ENCODE data around the gene TTLL5.

The TTLL5 gene

GRCh38 chr14:75896341-75896740 lies 235.3 kb downstream of the TTLL5 start:
- DNase-seq = no peak
- H3K4me2 ChIP-seq (ENCODE audit: low read length) = no peak overlapping the region
- H3K4me3 ChIP-seq (ENCODE audit: low read length) = no peak overlapping the region
- no peak overlapping the region for H2BK15ac ChIP-seq (replicated peaks; ENCODE audit: low read depth)
- H3K79me1 ChIP-seq (ENCODE audit: low read length) = no peaks in the 10 kb centered on the region
- no peak overlapping the region for H3K56ac ChIP-seq (ENCODE audit: low read length)
- WGBS (ENCODE audit: extremely low coverage, insufficient coverage, low lambda C conversion rate) = no CpG with 5 or more reads among the region's 2 CpGs
- H3K23ac ChIP-seq (ENCODE audit: low read length) = no peak overlapping the region
- H4K8ac ChIP-seq (ENCODE audit: low read depth, low read length) = no peak overlapping the region
- H3K4me1 ChIP-seq (ENCODE audit: control insufficient read depth, low read depth, low read length) = no peaks in the 10 kb centered on the region
- no peak overlapping the region for H2BK5ac ChIP-seq (ENCODE audit: low read length)
- H2BK120ac ChIP-seq (ENCODE audit: low read depth, low read length) = no peak overlapping the region
- H4K5ac ChIP-seq (ENCODE audit: low read length) = no peak overlapping the region
- H3K9ac ChIP-seq (ENCODE audit: low read length) = no peak overlapping the region
- no peak overlapping the region for H3K18ac ChIP-seq (ENCODE audit: low read length)
- H3K79me2 ChIP-seq (ENCODE audit: control insufficient read depth, insufficient read depth, low read length) = no peaks in the 10 kb centered on the region
- H3K36me3 ChIP-seq (ENCODE audit: control insufficient read depth, insufficient read depth, low read length) = no peaks in the 10 kb centered on the region
- no peak overlapping the region for H3K4ac ChIP-seq (ENCODE audit: low read depth, low read length)
- no peaks in the 10 kb centered on the region for H3K27me3 ChIP-seq (ENCODE audit: insufficient read depth, low read length, poor library complexity)
- H2AK5ac ChIP-seq (ENCODE audit: low read length) = no peak overlapping the region
- H3K27ac ChIP-seq (ENCODE audit: low read depth, low read length) = no peak overlapping the region

- no peak for DNase-seq
- H3K9ac ChIP-seq (ENCODE audit: low read length) = no peak overlapping the region
- no peak overlapping the region for H2BK5ac ChIP-seq (ENCODE audit: low read length)
- H4K5ac ChIP-seq (ENCODE audit: low read length) = no peak overlapping the region
- H3K56ac ChIP-seq (ENCODE audit: low read length) = no peak overlapping the region
- no peak overlapping the region for H2BK15ac ChIP-seq (replicated peaks; ENCODE audit: low read depth)
- H3K79me1 ChIP-seq (ENCODE audit: low read length) = no peaks in the 10 kb centered on the region
- no peak overlapping the region for H3K4ac ChIP-seq (ENCODE audit: low read depth, low read length)
- no peak overlapping the region for H2AK5ac ChIP-seq (ENCODE audit: low read length)
- no peak overlapping the region for H3K18ac ChIP-seq (ENCODE audit: low read length)
- no peak overlapping the region for H3K4me2 ChIP-seq (ENCODE audit: low read length)
- no peak overlapping the region for H3K23ac ChIP-seq (ENCODE audit: low read length)
- H3K4me1 ChIP-seq (ENCODE audit: control insufficient read depth, low read depth, low read length) = no peaks in the 10 kb centered on the region
- H3K36me3 ChIP-seq (ENCODE audit: control insufficient read depth, insufficient read depth, low read length) = peaks cover 2% of the 10 kb centered on the region
- no peak overlapping the region for H2BK120ac ChIP-seq (ENCODE audit: low read depth, low read length)
- no peak overlapping the region for H3K4me3 ChIP-seq (ENCODE audit: low read length)
- H3K27me3 ChIP-seq (ENCODE audit: insufficient read depth, low read length, poor library complexity) = no peaks in the 10 kb centered on the region
- no peak overlapping the region for H3K27ac ChIP-seq (ENCODE audit: low read depth, low read length)
- no CpG with 5 or more reads among the region's 3 CpGs for WGBS (ENCODE audit: extremely low coverage, insufficient coverage, low lambda C conversion rate)
- H4K8ac ChIP-seq (ENCODE audit: low read depth, low read length) = no peak overlapping the region
- H3K79me2 ChIP-seq (ENCODE audit: control insufficient read depth, insufficient read depth, low read length) = no peaks in the 10 kb centered on the region
Measured at GRCh38 chr14:75904311-75904710, 243.3 kb downstream of the TTLL5 start.

GRCh38 chr14:75905147-75905904 lies 244.3 kb downstream of the TTLL5 start:
- no peaks in the 10 kb centered on the region for H3K79me1 ChIP-seq (ENCODE audit: low read length)
- H3K4me2 ChIP-seq (ENCODE audit: low read length) = no peak overlapping the region
- no peak overlapping the region for H3K23ac ChIP-seq (ENCODE audit: low read length)
- H2AK5ac ChIP-seq (ENCODE audit: low read length) = no peak overlapping the region
- H3K4me1 ChIP-seq (ENCODE audit: control insufficient read depth, low read depth, low read length) = no peaks in the 10 kb centered on the region
- no peak overlapping the region for H3K4me3 ChIP-seq (ENCODE audit: low read length)
- H2BK15ac ChIP-seq (replicated peaks; ENCODE audit: low read depth) = no peak overlapping the region
- H3K36me3 ChIP-seq (ENCODE audit: control insufficient read depth, insufficient read depth, low read length) = peaks cover 2% of the 10 kb centered on the region
- H3K9ac ChIP-seq (ENCODE audit: low read length) = no peak overlapping the region
- H2BK120ac ChIP-seq (ENCODE audit: low read depth, low read length) = no peak overlapping the region
- H3K4ac ChIP-seq (ENCODE audit: low read depth, low read length) = no peak overlapping the region
- H3K27ac ChIP-seq (ENCODE audit: low read depth, low read length) = no peak overlapping the region
- no peaks in the 10 kb centered on the region for H3K27me3 ChIP-seq (ENCODE audit: insufficient read depth, low read length, poor library complexity)
- WGBS (ENCODE audit: extremely low coverage, insufficient coverage, low lambda C conversion rate) = no CpG with 5 or more reads among the region's 7 CpGs
- no peak overlapping the region for H4K8ac ChIP-seq (ENCODE audit: low read depth, low read length)
- no peak overlapping the region for H4K5ac ChIP-seq (ENCODE audit: low read length)
- H3K56ac ChIP-seq (ENCODE audit: low read length) = no peak overlapping the region
- no peak for DNase-seq
- H3K18ac ChIP-seq (ENCODE audit: low read length) = no peak overlapping the region
- H2BK5ac ChIP-seq (ENCODE audit: low read length) = no peak overlapping the region
- H3K79me2 ChIP-seq (ENCODE audit: control insufficient read depth, insufficient read depth, low read length) = no peaks in the 10 kb centered on the region

GRCh38 chr14:75906228-75906627 lies 245.2 kb downstream of the TTLL5 start:
- H2AK5ac ChIP-seq (ENCODE audit: low read length) = no peak overlapping the region
- H4K5ac ChIP-seq (ENCODE audit: low read length) = no peak overlapping the region
- no peak overlapping the region for H3K18ac ChIP-seq (ENCODE audit: low read length)
- no peak overlapping the region for H2BK120ac ChIP-seq (ENCODE audit: low read depth, low read length)
- no peak overlapping the region for H3K9ac ChIP-seq (ENCODE audit: low read length)
- peaks cover 2% of the 10 kb centered on the region for H3K36me3 ChIP-seq (ENCODE audit: control insufficient read depth, insufficient read depth, low read length)
- H3K23ac ChIP-seq (ENCODE audit: low read length) = no peak overlapping the region
- H3K4me2 ChIP-seq (ENCODE audit: low read length) = no peak overlapping the region
- no peaks in the 10 kb centered on the region for H3K79me2 ChIP-seq (ENCODE audit: control insufficient read depth, insufficient read depth, low read length)
- H3K4ac ChIP-seq (ENCODE audit: low read depth, low read length) = no peak overlapping the region
- no peaks in the 10 kb centered on the region for H3K79me1 ChIP-seq (ENCODE audit: low read length)
- no peaks in the 10 kb centered on the region for H3K4me1 ChIP-seq (ENCODE audit: control insufficient read depth, low read depth, low read length)
- H3K56ac ChIP-seq (ENCODE audit: low read length) = no peak overlapping the region
- no peak overlapping the region for H4K8ac ChIP-seq (ENCODE audit: low read depth, low read length)
- no peak for DNase-seq
- no peak overlapping the region for H2BK5ac ChIP-seq (ENCODE audit: low read length)
- no peak overlapping the region for H2BK15ac ChIP-seq (replicated peaks; ENCODE audit: low read depth)
- WGBS (ENCODE audit: extremely low coverage, insufficient coverage, low lambda C conversion rate) = no CpG with 5 or more reads among the region's 5 CpGs
- H3K4me3 ChIP-seq (ENCODE audit: low read length) = no peak overlapping the region
- no peak overlapping the region for H3K27ac ChIP-seq (ENCODE audit: low read depth, low read length)
- no peaks in the 10 kb centered on the region for H3K27me3 ChIP-seq (ENCODE audit: insufficient read depth, low read length, poor library complexity)

GRCh38 chr14:75906680-75907280 lies 245.7 kb downstream of the TTLL5 start:
- H3K79me2 ChIP-seq (ENCODE audit: control insufficient read depth, insufficient read depth, low read length) = no peaks in the 10 kb centered on the region
- H3K4me2 ChIP-seq (ENCODE audit: low read length) = no peak overlapping the region
- no peaks in the 10 kb centered on the region for H3K79me1 ChIP-seq (ENCODE audit: low read length)
- H2AK5ac ChIP-seq (ENCODE audit: low read length) = no peak overlapping the region
- no peak overlapping the region for H2BK5ac ChIP-seq (ENCODE audit: low read length)
- H3K36me3 ChIP-seq (ENCODE audit: control insufficient read depth, insufficient read depth, low read length) = peaks cover 2% of the 10 kb centered on the region
- no peak overlapping the region for H3K9ac ChIP-seq (ENCODE audit: low read length)
- no peak overlapping the region for H3K27ac ChIP-seq (ENCODE audit: low read depth, low read length)
- H4K8ac ChIP-seq (ENCODE audit: low read depth, low read length) = no peak overlapping the region
- no peak overlapping the region for H3K23ac ChIP-seq (ENCODE audit: low read length)
- H3K27me3 ChIP-seq (ENCODE audit: insufficient read depth, low read length, poor library complexity) = no peaks in the 10 kb centered on the region
- H4K5ac ChIP-seq (ENCODE audit: low read length) = no peak overlapping the region
- no peak overlapping the region for H2BK15ac ChIP-seq (replicated peaks; ENCODE audit: low read depth)
- no peak overlapping the region for H3K4ac ChIP-seq (ENCODE audit: low read depth, low read length)
- no peak overlapping the region for H2BK120ac ChIP-seq (ENCODE audit: low read depth, low read length)
- no peaks in the 10 kb centered on the region for H3K4me1 ChIP-seq (ENCODE audit: control insufficient read depth, low read depth, low read length)
- no peak overlapping the region for H3K4me3 ChIP-seq (ENCODE audit: low read length)
- peak; percentile 47 for DNase-seq
- H3K18ac ChIP-seq (ENCODE audit: low read length) = no peak overlapping the region
- whole genome bisulfite sequencing (ENCODE audit: extremely low coverage, insufficient coverage, low lambda C conversion rate) = no CpG with 5 or more reads among the region's 4 CpGs
- no peak overlapping the region for H3K56ac ChIP-seq (ENCODE audit: low read length)

Data from mesendoderm (in vitro differentiated cells).